HG02840 (cell line): ENCODE data around the gene NUP210L.
"Not testable (repeated sequence)": the region's sequence is repeated elsewhere in the genome, so short reads cannot be mapped to it uniquely, and the experiment has no call there.

Experiments
- ATAC-seq: cut with Tn5 transposase; IDR thresholded peaks from one replicate; pipeline ENCODE4 v1.9.1; 2021; ENCODE audit warnings: mild to moderate bottlenecking, moderate library complexity, moderate number of reproducible peaks; ENCODE audit not compliant: unreplicated experiment, low FRiP score

Gene NUP210L

DNA sequence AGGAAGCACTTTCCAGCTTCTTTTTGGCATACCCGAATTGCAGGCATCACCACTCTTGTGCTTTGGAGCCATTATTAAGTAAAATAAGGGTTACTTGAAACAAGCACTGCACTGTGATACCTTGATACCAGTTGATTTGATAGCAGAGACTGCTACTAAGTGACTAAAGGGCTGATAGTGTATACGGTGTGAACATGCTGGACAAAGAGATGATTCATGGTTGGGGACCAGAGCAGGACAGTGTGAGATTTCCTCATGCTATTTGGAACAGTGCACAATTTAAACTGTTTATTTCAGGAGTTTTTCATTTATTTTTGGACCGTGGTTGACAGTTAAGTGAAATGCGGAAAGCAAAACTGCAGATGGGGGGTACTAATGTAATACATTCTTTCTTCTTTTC lies 154.5 kb downstream of the NUP210L start:
- no peak for ATAC-seq

- ATAC-seq: not testable (repeated sequence)
Observed at GRCh38 chr1:153996882-153997281, 158.0 kb downstream of the NUP210L start.

- ATAC-seq: no peak
Observed at GRCh38 chr1:153995640-153996039, 159.2 kb downstream of the NUP210L start.

DNA sequence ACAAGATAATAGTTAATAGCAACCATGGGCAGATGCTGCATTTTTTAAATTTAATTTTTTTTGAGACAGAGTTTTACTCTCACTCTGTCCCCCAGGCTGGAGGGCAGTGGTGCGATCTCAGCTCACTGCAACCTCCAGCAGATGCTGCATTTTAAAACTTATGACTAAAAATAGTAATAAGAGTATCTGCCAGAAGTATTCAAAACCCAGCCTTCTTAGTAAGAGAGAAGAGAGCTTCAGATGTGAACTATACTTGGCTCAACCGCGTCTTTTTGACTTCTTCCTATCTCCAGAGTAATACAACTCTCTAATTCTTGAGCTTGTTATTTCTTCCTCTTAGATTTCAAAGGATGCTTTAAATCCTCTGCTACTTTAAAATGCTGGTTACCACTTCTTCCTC lies 159.7 kb downstream of the NUP210L start:
- no peak for ATAC-seq

- no peak for ATAC-seq
Observed at GRCh38 chr1:153991806-153992205, 163.1 kb downstream of the NUP210L start.

GRCh38 chr1:153991151-153991630 lies 163.7 kb downstream of the NUP210L start:
- no peak for ATAC-seq

DNA sequence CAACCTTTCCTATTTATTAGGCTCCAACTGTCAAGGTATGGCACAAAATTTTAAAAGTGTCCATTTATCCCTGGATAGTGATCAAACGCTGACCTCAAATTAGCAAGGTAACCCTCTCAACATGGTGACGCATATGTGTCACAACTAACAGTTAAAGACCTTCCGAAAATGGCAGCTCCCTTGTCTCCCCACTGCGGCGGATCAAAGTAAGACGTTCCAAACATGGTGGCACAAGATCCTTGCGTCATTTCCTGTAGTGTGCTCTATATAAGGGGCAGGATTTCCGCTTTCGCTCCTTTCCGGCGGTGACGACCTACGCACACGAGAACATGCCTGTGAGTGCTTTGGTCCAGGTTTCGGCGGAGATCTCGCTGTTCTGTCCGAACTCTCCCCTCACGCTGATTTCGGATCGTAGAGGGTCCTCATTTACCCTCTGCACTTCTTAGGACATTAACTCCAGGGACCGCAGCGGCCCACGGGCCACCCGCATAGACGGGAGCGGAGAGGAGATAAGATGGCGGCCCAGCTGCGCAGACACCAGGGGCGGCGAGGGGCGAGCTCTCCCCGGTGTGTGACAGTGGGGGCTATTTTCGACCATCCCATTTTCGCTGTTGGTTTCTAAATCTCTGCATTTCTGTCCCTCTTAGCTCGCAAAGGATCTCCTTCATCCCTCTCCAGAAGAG lies 164.3 kb downstream of the NUP210L start, which contains the start of gene RPS27:
RPS27 (plus strand) TSS at position 295 of the 683 bp plus-strand sequence; CDS start at position 330, 35 bp downstream.
- ATAC-seq: peak; percentile 81

GRCh38 chr1:153987621-153988020 lies 167.3 kb downstream of the NUP210L start:
- ATAC-seq: no peak

DNA sequence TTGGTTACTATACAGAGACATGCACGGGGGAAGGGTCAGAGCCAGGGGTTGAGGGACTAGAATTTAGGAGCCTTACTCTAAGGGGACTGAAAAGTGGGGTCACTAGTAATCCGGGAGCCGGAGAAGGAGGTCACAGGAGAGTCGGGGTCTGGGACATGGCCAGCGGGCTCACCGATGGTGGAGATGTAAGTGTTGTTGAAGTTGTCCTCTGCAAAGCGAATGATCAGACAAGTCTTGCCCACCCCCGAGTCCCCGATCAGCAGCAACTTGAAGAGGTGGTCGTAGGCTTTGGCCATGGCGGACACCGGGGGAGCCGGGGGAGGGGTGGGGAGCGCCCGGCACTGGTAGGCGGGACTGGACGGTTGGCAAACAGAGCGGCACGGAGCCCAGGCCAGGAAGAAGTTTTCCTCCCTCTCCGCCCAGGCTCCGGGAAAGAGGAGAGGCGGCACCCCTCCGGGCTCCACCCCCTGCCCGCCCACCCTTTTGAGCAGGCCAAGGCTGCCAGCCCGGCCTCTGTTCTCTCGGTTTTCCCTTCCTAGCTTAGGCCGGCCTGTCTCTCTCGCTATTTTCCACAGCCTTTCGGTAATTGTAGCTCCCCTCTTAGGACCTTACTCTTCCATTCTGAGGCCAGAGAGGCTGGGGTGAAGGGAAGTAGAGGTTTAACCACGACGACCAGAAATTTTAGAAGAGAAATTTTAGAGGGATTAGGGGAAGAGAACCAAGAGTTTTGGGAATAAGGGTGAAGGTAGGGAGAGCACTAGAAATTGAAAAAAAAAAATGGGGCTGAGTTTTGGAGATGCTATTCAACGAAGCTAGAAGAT lies 168.7 kb downstream of the NUP210L start, which contains the start of gene RAB13:
RAB13 (minus strand) TSS at position 399 of the 821 bp plus-strand sequence; CDS start at position 296, 103 bp downstream.
- ATAC-seq: no peak

DNA sequence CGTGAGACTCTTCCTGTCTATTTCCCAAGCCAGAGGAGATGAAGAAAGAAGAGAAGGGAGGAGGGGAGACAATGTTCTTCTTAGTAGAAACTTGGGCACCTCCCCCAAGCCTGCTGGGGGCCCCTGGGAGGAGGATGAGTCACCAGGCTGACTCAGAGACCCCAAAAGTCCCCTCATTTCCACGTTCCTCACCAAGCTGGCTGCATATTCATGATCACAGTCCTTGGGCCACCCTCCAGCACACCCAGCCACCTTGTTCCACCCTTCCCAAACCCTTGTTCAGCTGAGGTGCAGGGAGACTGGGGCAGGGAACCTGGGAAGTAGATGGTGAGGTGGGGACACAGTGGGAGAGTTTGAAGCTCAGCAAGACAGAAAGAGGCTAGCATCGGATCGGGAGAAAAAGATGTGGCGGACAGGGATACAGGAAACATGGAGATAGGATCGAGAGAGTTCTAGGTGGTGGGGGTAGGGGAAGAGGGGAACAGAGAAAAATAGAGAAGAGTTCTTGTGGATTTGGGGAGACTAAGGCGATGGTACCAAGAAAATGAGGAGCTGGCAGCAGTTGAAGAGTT lies 169.4 kb downstream of the NUP210L start:
- no peak for ATAC-seq

DNA sequence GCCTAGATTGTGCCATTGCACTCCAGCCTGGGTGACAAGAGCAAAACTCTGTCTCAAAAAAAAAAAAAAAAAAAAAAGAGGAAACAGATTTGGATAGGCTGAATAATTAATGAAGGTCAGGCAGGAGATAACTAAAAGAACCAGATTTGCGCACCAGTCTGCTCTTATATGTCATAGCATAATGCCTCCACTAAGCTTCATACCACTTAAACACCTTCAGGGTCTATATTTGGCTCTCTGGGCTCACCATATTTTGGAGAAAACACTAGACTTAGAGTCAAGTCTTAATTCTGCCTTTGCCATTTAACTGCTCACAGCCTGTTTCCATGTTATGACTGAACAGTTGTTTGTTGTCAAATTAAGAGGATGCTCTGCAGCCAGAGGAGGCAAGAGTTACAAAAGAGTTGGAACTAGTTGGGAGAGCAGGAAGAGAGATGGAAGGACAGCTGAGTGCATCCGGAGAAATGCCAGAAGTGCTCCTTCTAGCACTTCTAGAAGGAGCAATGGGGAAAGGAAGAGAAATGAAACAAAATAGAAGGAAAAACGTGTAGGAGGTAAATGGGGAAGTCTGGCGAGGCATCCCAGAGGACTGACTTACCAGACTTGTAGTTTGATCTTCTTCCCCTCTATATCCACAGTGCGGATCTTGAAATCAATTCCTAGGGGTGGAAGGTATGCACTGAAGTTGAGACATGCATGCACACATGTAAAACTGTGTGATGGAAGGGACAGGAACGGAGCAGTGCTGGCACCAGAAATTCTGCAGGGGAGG lies 170.6 kb downstream of the NUP210L start:
- no peak for ATAC-seq

DNA sequence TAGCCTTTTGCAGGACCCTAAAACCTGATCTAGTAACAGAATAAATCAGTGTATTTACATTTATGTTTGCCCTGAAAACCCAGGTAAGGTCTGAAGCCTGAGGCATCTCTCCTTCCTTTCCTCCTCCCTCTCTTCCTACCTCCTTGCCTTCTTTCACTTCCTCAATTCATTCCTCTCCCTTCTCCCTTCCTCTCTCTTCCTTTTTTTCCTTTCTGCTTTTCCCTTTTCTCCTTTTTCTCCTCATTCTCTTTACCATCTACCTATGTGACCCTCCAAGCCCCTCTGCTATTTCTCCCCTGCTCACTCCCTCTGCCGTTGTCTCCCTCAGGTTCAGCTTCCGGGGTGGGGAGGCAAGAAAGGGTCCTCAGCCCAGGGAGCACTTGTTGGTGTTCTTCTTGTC lies 173.1 kb downstream of the NUP210L start:
- not testable (repeated sequence) for ATAC-seq

GRCh38 chr1:153979091-153979490 lies 175.8 kb downstream of the NUP210L start:
- ATAC-seq: not testable (repeated sequence)

DNA sequence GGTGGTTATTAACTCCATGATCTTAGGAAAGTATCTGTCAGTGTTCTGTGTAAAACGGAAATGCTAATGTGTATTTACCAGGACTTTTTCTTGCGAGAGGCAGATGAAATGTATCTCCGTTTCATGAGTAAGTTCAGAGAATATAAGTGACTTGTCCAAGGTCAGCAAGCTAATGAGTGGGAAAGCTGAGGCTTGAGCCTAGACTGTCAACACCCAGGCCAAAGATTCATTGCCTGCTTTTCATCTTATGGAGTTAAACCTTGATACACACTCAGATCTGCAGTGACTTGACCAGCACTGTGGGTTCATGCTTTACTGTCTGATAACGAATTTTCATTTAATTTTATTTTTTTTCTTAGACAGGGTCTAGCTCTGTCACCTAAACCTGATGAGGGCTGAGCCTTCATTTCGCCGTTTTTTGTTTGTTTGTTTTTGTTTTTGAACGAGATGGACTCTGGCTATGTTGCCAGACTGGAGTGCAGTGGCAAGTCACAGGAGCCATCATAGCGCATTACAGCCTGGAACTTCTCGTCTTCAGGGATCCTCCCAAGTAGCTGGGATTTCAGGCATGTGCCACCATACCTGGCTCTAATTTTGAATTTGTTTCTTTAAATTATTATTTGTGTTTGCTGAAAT lies 176.5 kb downstream of the NUP210L start:
- ATAC-seq: no peak

DNA sequence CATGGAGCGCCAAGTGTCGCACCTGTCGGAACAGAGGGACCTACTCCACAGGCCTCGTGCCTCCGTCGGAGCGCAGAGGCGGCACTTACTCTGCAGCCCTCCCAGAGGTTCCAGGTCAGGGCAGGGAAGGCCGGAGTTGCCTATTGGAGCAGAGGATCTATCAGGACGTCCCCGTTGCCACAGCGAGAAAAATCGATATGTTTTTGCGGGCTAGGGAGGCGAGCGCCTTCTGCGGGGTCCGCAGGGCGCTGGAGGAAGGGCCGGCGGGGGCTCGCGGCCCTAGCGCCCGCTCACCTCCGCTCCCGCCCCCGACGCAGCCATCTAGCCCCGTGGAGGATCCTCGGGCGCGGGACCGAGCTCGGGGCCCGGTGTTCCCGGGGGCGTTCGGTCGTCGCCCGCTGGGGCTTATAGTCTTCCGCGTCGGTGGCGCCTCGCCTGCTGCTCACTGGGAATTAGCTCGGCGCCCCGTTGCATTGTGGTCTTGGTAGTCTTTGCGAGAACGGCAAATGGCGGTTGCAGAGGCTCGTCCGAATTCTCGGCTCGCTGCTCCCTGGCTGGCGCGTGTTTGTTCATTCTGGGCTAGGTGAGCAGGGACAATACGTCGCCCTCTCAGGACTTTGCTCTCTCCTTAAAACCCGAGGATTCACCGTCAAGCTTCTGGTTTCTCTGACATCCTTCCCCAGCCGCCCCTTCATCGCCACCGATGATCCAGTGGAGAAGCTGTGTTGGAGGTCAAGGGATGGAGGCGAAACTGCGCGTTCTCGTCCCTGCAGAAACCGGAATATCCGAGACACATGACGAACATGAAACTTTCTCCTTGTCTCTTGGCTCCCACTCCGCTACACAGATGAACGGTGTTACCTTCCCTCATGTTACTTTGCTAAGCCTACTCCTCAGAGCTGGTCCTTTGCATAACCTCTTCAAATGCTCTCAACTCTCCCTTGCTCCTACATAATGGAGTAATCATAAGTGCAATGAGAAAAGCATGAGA lies 177.3 kb downstream of the NUP210L start, which contains the start of gene JTB:
JTB (minus strand) TSS at position 425 of the 991 bp plus-strand sequence; CDS start at position 3, 422 bp downstream.
- ATAC-seq: no peak

- no peak for ATAC-seq
Observed at GRCh38 chr1:153976819-153977249, 178.0 kb downstream of the NUP210L start.

GRCh38 chr1:153973525-153973924 lies 181.3 kb downstream of the NUP210L start:
- no peak for ATAC-seq

GRCh38 chr1:153973071-153973470 lies 181.8 kb downstream of the NUP210L start:
- ATAC-seq: no peak
